HepG2 (cell line): ENCODE data around the gene BTBD19. TPM values are rescaled to one million over a fixed set of nuclear protein-coding genes. Genes with fewer than 3 reads are reported as not detected.

Experiments
- ATAC-seq: fragments of 200-7000 bp; cut with Tn5 transposase; 3 replicates; pipeline ENCODE4 v1.9.1; 2020; ENCODE audit warnings: mild to moderate bottlenecking, moderate library complexity
- BruUV-seq: library from RNA; stranded (reverse); fragments of 400-500 nt; replicated peaks from 2 replicates; lab custom pipeline; 2021; lab: Mats Ljungman, UMichigan
- CTCF ChIA-PET: fragments of 300-600 bp; formaldehyde crosslinking; extraction: SDS; loops from one replicate; lab custom pipeline; 2021; ENCODE audit warnings: low total read pairs, inconsistent platforms, low intra/inter-chr PET ratio; lab: Yijun Ruan, JAX
- POLR2A ChIA-PET: fragments of 350-600 bp; sonication (Branson Sonifier 250); formaldehyde crosslinking; loops from one replicate; lab custom pipeline; 2020; ENCODE audit warnings: antibody characterized with exemption, inconsistent platforms; lab: Yijun Ruan, JAX
- DNase-seq: peaks from one replicate; pipeline ENCODE4 v3.0.0-alpha.2; 2015; ENCODE audit warnings: low spot score
- FAIRE-seq: peaks from 3 replicates; lab custom pipeline; 2011; peaks lifted over from hg19 to GRCh38; lab: Jason Lieb, UNC
- H2AFZ ChIP-seq: one replicate; pipeline ENCODE4 v1.6.1; 2011; ENCODE audit warnings: low read length, inconsistent platforms
- H3K27ac ChIP-seq: fragments of 300-600 bp; 3 replicates; pipeline ENCODE4 v1.8.0; 2011; ENCODE audit warnings: mixed run types, mild to moderate bottlenecking, mixed read lengths, low read length, inconsistent platforms; ENCODE audit not compliant: insufficient read depth; ENCODE audit errors: extremely low read length
- H3K27me3 ChIP-seq, 2 experiments: fragments of 200-600 bp in 1 of 2; 2 replicates in 1 of 2; 3 replicates in 1 of 2; pipeline versions ENCODE4 v1.6.0 to v1.8.0; 2011; ENCODE audit warnings: low read length in 2 of 2, mild to moderate bottlenecking in 2 of 2, moderate library complexity in 2 of 2, inconsistent platforms in 1 of 2; ENCODE audit not compliant: insufficient read depth in 2 of 2, control insufficient read depth in 1 of 2
- H3K36me3 ChIP-seq, 2 experiments: fragments of 200-600 bp in 1 of 2; replicated peaks in 1 of 2; 2 replicates in 1 of 2; 3 replicates in 1 of 2; pipeline versions ENCODE4 v1.5.1 to v1.8.0; 2011; ENCODE audit warnings: low read length in 2 of 2, inconsistent platforms in 1 of 2; ENCODE audit not compliant: insufficient read depth in 2 of 2, control insufficient read depth in 1 of 2
- H3K4me1 ChIP-seq: 2 replicates; pipeline ENCODE4 v1.5.1; 2012; ENCODE audit warnings: low read length, inconsistent platforms; ENCODE audit not compliant: insufficient read depth
- H3K4me2 ChIP-seq: 2 replicates; pipeline ENCODE4 v1.6.0; 2011; ENCODE audit warnings: low read depth, low read length, inconsistent platforms
- H3K4me3 ChIP-seq, 3 experiments: fragments of 200-600 bp in 1 of 3; sonication (generic), shearing (Covaris generic) in 1 of 3; replicated peaks in 1 of 3; 2 replicates each; pipeline ENCODE4 v1.5.1; 2011 to 2016; ENCODE audit warnings: low read length in 3 of 3, inconsistent platforms in 2 of 3, low read depth in 2 of 3, mild to moderate bottlenecking in 2 of 3, control low read depth in 1 of 3, mixed read lengths in 1 of 3; ENCODE audit not compliant: insufficient read depth in 1 of 3
- H3K79me2 ChIP-seq: one replicate; pipeline ENCODE4 v1.6.1; 2011; ENCODE audit warnings: low read length, inconsistent platforms; ENCODE audit not compliant: insufficient read depth
- H3K9ac ChIP-seq: 2 replicates; pipeline ENCODE4 v1.6.0; 2011; ENCODE audit warnings: mild to moderate bottlenecking, low read depth, low read length, inconsistent platforms; ENCODE audit not compliant: insufficient read depth
- H3K9me3 ChIP-seq: 2 replicates; pipeline ENCODE4 v1.5.1; 2012; ENCODE audit warnings: mild to moderate bottlenecking, low read length
- H4K20me1 ChIP-seq: 2 replicates; pipeline ENCODE4 v1.6.0; 2011; ENCODE audit warnings: inconsistent platforms, mild to moderate bottlenecking, low read length, moderate library complexity; ENCODE audit not compliant: insufficient read depth
- CBX2 ChIP-seq, 2 experiments: fragments of 200-600 bp in 1 of 2; sonication (generic); formaldehyde crosslinking in 1 of 2; IDR thresholded peaks; 2 replicates each; pipeline versions ENCODE4 v1.7.0 to v1.8.1; 2018 to 2022; ENCODE audit warnings: low read depth in 2 of 2, low read length in 1 of 2, mild to moderate bottlenecking in 1 of 2, missing genetic modification reagents in 1 of 2
- KMT2B ChIP-seq: IDR thresholded peaks from 2 replicates; pipeline ENCODE4 v1.6.1; 2016; ENCODE audit warnings: missing genetic modification reagents, missing compliant biosample characterization
- MED8 ChIP-seq: sonication (generic); formaldehyde crosslinking; IDR thresholded peaks from 2 replicates; pipeline ENCODE4 v1.8.1; 2023; ENCODE audit warnings: mild to moderate bottlenecking, missing genetic modification reagents; ENCODE audit not compliant: insufficient replicate concordance
- POLR2AphosphoS5 ChIP-seq: IDR thresholded peaks from 2 replicates; pipeline ENCODE4 v1.6.1; 2012; ENCODE audit warnings: low read depth, low read length
- SIN3A ChIP-seq: IDR thresholded peaks from 2 replicates; pipeline ENCODE4 v1.6.1; 2011; ENCODE audit warnings: low read depth, mild to moderate bottlenecking, control low read depth, low read length, borderline replicate concordance
- ZBTB3 ChIP-seq: sonication (generic); formaldehyde crosslinking; IDR thresholded peaks from 2 replicates; pipeline ENCODE4 v1.4.0; 2020; ENCODE audit warnings: low read depth, mild to moderate bottlenecking, moderate library complexity, missing genetic modification reagents, borderline replicate concordance
- ZFP36 ChIP-seq: fragments of 150-350 bp; IDR thresholded peaks from 2 replicates; pipeline ENCODE4 v1.6.1; 2018; ENCODE audit warnings: borderline replicate concordance, low read length, low read depth; ENCODE audit not compliant: partially characterized antibody
- ZFX ChIP-seq: sonication (generic); formaldehyde crosslinking; IDR thresholded peaks from 2 replicates; pipeline ENCODE4 v1.4.0; 2020; ENCODE audit warnings: mild to moderate bottlenecking, low read depth, missing genetic modification reagents, moderate library complexity
- ZKSCAN5 ChIP-seq: sonication (generic); formaldehyde crosslinking; IDR thresholded peaks from 2 replicates; pipeline ENCODE4 v1.5.1; 2020; ENCODE audit warnings: mild to moderate bottlenecking, missing genetic modification reagents
- ZNF33A ChIP-seq: sonication (generic); formaldehyde crosslinking; IDR thresholded peaks from 2 replicates; pipeline ENCODE4 v1.5.1; 2020; ENCODE audit warnings: missing genetic modification reagents, mild to moderate bottlenecking, moderate library complexity, borderline replicate concordance
- ZNF562 ChIP-seq: sonication (generic); formaldehyde crosslinking; IDR thresholded peaks from 2 replicates; pipeline ENCODE4 v1.8.0; 2022; ENCODE audit warnings: missing genetic modification reagents, borderline replicate concordance
- ZNF589 ChIP-seq: sonication (generic); formaldehyde crosslinking; conservative IDR thresholded peaks from 2 replicates; pipeline ENCODE4 v1.8.0; 2022; ENCODE audit warnings: mild to moderate bottlenecking, moderate library complexity, missing genetic modification reagents
- ZNF652 ChIP-seq: IDR thresholded peaks from 2 replicates; pipeline ENCODE4 v1.6.1; 2016; ENCODE audit warnings: low read depth, borderline replicate concordance
- ZNF816 ChIP-seq: sonication (generic); formaldehyde crosslinking; IDR thresholded peaks from 2 replicates; pipeline ENCODE4 v1.8.0; 2022; ENCODE audit warnings: missing genetic modification reagents, mild to moderate bottlenecking, borderline replicate concordance
- ZSCAN22 ChIP-seq: sonication (generic); formaldehyde crosslinking; IDR thresholded peaks from 2 replicates; pipeline ENCODE4 v1.4.0; 2020; ENCODE audit warnings: mild to moderate bottlenecking, missing genetic modification reagents
- ZSCAN29 ChIP-seq: sonication (generic); formaldehyde crosslinking; conservative IDR thresholded peaks from 2 replicates; pipeline ENCODE4 v1.4.0; 2020; ENCODE audit warnings: mild to moderate bottlenecking, missing genetic modification reagents
- WGBS: methylation state at CpG from one replicate; pipeline ENCODE4 v1.1.6; 2017; ENCODE audit warnings: low lambda C conversion rate; 5-methylcytosine and 5-hydroxymethylcytosine counted together
- in situ Hi-C: cut with HindIII; loops from 2 replicates; pipeline ENCODE4 v1.10.0; 2017; ENCODE audit warnings: low pct_unique_long_range_greater_than_20kb; ENCODE audit not compliant: extremely low pct_ligation_motif_present
- intact Hi-C: fragments of 100-400 bp; cut with micrococcal nuclease; formaldehyde crosslinking; loops from one replicate; pipeline ENCODE4 v1.10.0; 2022; ENCODE audit not compliant: unreplicated experiment
- polyA plus RNA-seq, 8 experiments: library from polyadenylated mRNA; depleted of rRNA in 3 of 8; stranded (reverse) in 7 of 8; unstranded in 1 of 8; fragments of >200 nt; fragmentation: Illumina TruSeq in 4 of 8; extraction: Trizol in 4 of 8; gene quantifications; 2 replicates each; pipeline versions ENCODE4 v1.2.1 to v1.2.3, GENCODE V29; 2011 to 2016; ENCODE audit warnings: low read depth in 4 of 8, missing spikeins in 1 of 8, mixed read lengths in 1 of 8; ENCODE audit not compliant: insufficient read depth in 1 of 8
- total RNA-seq, 5 experiments: library from RNA; depleted of rRNA; stranded (reverse); fragments of >200 nt; fragmentation: Illumina TruSeq; extraction: Trizol; gene quantifications; 2 replicates each; pipeline ENCODE4 v1.2.3, GENCODE V29; 2016; ENCODE audit warnings: low read depth in 1 of 5
- TF ChIP-seq, protein P1 (sequence below): sonication (generic); formaldehyde crosslinking; IDR thresholded peaks from 2 replicates; pipeline ENCODE4 v1.4.0; 2020; ENCODE audit warnings: low read depth, mild to moderate bottlenecking, missing genetic modification reagents
- TF ChIP-seq, protein P2 (sequence below): sonication (generic); formaldehyde crosslinking; IDR thresholded peaks from 2 replicates; pipeline ENCODE4 v1.5.1; 2020; ENCODE audit warnings: mild to moderate bottlenecking, moderate library complexity, missing genetic modification reagents

Gene BTBD19
- total and polyA plus RNA-seq, 2 of the 13 experiments (the other 11 are each of a cell fraction or from before 2014, with no cell fraction given) = 2.7 to 6.7 TPM

DNA sequence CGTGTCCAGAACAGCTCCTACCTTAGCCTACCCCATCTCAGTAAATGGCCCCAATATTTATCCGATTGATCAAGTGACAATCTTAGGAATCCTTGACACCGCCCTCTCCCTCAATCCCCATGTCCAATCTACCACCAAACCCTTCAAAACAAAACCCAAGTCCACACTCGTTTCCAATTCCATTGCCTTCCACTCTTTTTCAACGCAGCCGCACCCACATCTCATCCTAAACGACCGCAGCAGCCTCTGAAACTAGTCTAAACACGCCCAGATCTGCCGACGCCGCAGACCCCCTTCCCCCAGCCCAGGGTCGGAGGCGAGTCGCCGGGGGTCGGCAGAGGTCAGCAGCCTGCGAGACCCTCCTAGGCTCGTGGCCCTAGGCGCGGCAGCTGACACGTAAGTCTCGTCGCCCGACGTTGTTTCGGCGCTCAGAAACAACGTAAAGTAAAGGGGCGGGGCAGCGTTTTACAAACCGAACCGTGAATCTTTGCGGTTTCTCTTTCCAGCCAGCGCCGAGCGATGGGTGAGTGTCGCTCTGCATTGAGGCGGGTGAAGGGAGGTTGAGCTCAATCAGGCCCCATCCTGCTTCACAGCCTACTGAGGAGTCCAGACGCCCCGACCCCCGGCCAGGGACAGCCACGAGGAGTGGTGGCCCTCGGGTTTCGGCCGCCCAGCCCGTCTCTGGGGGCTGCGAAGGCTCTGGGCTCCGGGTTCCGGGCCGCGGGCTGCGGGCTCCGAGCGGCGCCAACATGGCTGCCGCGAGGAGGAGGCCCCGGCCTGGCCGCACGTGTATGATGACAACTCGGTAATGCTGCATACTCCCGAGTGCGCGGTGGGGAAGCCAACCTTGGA lies 33.0 kb upstream of the BTBD19 start, which contains the start of gene RPS8 (continued):
- no peak for TF ChIP-seq CBX2 (IDR thresholded peaks at IDR 0.05; ENCODE audit: low read depth, low read length)
- TF ChIP-seq CBX2 (CRISPR knock-in tag; IDR thresholded peaks at IDR 0.05; ENCODE audit: low read depth) = no peak
- TF ChIP-seq POLR2AphosphoS5 = peak; percentile 99
- no peak; the same call in 1 of the 2 replicates for TF ChIP-seq ZKSCAN5
- peak; percentile 39 for TF ChIP-seq MED8 (CRISPR knock-in tag)
- TF ChIP-seq ZNF33A (CRISPR knock-in tag) = 0 out of 2 replicates have a peak, but pooled peaks have one; percentile 80
- TF ChIP-seq ZNF652 = peak; percentile 16; the same call in 1 of the 2 replicates
- no peak for TF ChIP-seq ZFP36
- TF ChIP-seq, protein P1, sequence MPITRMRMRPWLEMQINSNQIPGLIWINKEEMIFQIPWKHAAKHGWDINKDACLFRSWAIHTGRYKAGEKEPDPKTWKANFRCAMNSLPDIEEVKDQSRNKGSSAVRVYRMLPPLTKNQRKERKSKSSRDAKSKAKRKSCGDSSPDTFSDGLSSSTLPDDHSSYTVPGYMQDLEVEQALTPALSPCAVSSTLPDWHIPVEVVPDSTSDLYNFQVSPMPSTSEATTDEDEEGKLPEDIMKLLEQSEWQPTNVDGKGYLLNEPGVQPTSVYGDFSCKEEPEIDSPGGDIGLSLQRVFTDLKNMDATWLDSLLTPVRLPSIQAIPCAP = peak; percentile 88; the same call in 1 of the 2 replicates

DNA sequence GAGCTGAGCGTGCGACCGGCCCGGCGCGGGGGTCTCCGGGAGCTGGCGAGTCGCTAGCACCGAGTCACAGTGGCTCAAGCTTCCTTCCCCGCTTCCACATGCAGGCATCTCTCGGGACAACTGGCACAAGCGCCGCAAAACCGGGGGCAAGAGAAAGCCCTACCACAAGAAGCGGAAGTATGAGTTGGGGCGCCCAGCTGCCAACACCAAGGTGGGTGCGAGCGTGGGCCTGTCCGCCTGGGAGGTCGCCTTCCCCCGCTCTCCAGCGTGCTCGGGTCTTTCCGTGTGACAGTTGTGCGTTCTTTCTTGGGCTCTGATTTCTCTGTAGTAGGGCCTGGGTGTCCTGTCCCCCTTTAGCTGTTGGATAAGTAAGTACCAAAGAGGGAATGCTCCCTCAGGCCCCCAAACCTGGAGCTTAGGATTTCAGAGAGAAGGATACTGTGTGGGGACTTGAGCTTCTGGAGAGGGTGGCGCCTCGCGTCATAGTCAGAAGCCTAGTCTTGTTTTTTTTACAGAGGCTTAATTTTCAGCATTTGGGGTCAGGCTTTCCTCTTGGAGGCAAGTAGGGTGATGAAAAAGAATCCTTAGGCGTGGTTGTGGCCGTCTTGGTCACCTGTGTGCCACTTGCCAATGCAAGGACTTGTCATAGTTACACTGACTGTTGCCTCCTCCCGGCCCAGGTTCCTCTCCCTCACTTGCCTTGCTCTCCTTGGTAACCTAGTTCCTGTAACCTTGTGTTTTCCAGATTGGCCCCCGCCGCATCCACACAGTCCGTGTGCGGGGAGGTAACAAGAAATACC lies 32.2 kb upstream of the BTBD19 start:
- no peak for DNase-seq
- no peak for FAIRE-seq
- Histone ChIP-seq H3K4me2 (peak overlapping the region; percentile 95), H3K4me3 (peak overlapping the region; percentile 84 to 97 (median 96)), H3K27me3 (no peaks in the 10 kb centered on the region; a peak in 1 of 5 replicates), H4K20me1 (peaks cover 36% of the 10 kb centered on the region), H3K9me3 (no peaks in the 10 kb centered on the region), H3K79me2 (peaks cover 35% of the 10 kb centered on the region), H3K36me3 (peaks cover 12 to 24% of the 10 kb centered on the region in 2 experiments), H3K4me1 (peaks cover 34% of the 10 kb centered on the region), H3K27ac (peak overlapping the region; percentile 81), H2AFZ (no peak overlapping the region), H3K9ac (peak overlapping the region; percentile 91)
- intact Hi-C loops = no loop called here
- in situ Hi-C loops = no loop called here
- ChIA-PET CTCF (no interaction called here), POLR2A (interaction anchor here (0.7 to 4.0 kb wide), 24 partner anchors 8 to 775 kb away, joined by 3 to 47 read pairs (median 8); partner anchors contain the start of genes AKR1A1, BEST4, BTBD19 and DYNLT4)
- 1% methylated on average over 19 of the region's 36 CpGs for WGBS
- TSS peak; percentile 69 for BruUV-seq
- 0 out of 3 replicates have a peak, but pooled peaks have one; percentile 4 for ATAC-seq
- TF ChIP-seq ZNF562 (CRISPR knock-in tag) (no peak), ZFX (CRISPR knock-in tag) (no peak), ZSCAN29 (CRISPR knock-in tag) (0 out of 2 replicates have a peak, but pooled peaks have one; percentile 10), ZBTB3 (CRISPR knock-in tag) (0 out of 2 replicates have a peak, but pooled peaks have one; percentile 46), ZNF589 (CRISPR knock-in tag) (no peak), SIN3A (no peak), KMT2B (0 out of 2 replicates have a peak, but pooled peaks have one; percentile 22), ZNF816 (peak; percentile 72; the same call in 1 of the 2 replicates), ZSCAN22 (peak; percentile 38; the same call in 1 of the 2 replicates)
- TF ChIP-seq, protein P2, sequence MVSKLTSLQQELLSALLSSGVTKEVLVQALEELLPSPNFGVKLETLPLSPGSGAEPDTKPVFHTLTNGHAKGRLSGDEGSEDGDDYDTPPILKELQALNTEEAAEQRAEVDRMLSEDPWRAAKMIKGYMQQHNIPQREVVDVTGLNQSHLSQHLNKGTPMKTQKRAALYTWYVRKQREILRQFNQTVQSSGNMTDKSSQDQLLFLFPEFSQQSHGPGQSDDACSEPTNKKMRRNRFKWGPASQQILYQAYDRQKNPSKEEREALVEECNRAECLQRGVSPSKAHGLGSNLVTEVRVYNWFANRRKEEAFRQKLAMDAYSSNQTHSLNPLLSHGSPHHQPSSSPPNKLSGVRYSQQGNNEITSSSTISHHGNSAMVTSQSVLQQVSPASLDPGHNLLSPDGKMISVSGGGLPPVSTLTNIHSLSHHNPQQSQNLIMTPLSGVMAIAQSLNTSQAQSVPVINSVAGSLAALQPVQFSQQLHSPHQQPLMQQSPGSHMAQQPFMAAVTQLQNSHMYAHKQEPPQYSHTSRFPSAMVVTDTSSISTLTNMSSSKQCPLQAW = 0 out of 2 replicates have a peak, but pooled peaks have one; percentile 18
